GM12801 (cell line): Measurements from ENCODE around the gene HOXB8.

Source experiments
- TF ChIP-seq, protein P1 (sequence below): IDR thresholded peaks from one replicate; pipeline ENCODE4 v1.5.1; 2011; ENCODE audit warnings: control low read depth; ENCODE audit not compliant: insufficient read length; ENCODE audit errors: extremely low read depth

The HOXB8 gene

DNA sequence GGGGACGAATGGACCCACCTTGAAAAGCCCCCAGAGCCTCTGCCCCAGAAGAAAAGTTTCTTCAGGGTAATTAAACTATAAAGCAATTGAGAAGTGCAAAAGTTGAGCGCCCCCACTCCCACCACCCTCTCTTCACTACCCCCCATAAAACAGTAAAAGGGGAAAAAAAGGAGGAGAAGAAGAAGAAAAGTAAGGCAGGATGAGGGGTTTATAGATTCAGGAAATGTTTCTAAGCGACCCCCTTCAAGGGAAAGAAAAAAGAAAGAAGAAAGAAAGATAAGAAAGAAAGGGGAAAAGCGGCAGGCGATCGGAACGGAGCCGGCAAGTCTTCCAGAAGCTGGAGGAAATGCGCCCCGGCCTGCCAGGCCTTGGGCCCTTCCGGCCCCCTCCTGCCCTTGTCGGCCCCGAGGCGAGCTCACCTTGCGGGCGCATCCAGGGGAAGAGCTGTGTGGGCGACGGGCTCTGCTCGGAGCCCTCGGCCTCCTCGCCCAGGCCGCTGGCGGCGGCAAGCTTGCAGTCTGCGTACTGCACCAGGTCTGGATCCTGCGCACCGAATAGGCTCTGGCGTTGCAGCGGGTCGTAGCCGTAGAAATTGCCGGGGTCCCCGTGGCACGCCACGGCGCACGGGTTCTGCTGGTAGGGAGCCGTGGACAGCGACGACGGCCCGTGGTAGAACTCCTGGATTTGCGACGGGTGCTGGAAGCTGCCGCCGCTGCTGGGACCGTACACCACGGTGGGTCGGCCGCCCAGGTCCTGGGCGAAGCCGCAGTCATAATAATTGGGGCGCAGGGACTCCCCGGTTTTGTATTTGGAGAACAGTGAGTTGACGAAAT lies 1.0 kb downstream of the HOXB8 start:
- TF ChIP-seq, protein P1, sequence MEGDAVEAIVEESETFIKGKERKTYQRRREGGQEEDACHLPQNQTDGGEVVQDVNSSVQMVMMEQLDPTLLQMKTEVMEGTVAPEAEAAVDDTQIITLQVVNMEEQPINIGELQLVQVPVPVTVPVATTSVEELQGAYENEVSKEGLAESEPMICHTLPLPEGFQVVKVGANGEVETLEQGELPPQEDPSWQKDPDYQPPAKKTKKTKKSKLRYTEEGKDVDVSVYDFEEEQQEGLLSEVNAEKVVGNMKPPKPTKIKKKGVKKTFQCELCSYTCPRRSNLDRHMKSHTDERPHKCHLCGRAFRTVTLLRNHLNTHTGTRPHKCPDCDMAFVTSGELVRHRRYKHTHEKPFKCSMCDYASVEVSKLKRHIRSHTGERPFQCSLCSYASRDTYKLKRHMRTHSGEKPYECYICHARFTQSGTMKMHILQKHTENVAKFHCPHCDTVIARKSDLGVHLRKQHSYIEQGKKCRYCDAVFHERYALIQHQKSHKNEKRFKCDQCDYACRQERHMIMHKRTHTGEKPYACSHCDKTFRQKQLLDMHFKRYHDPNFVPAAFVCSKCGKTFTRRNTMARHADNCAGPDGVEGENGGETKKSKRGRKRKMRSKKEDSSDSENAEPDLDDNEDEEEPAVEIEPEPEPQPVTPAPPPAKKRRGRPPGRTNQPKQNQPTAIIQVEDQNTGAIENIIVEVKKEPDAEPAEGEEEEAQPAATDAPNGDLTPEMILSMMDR, result no peak

DNA sequence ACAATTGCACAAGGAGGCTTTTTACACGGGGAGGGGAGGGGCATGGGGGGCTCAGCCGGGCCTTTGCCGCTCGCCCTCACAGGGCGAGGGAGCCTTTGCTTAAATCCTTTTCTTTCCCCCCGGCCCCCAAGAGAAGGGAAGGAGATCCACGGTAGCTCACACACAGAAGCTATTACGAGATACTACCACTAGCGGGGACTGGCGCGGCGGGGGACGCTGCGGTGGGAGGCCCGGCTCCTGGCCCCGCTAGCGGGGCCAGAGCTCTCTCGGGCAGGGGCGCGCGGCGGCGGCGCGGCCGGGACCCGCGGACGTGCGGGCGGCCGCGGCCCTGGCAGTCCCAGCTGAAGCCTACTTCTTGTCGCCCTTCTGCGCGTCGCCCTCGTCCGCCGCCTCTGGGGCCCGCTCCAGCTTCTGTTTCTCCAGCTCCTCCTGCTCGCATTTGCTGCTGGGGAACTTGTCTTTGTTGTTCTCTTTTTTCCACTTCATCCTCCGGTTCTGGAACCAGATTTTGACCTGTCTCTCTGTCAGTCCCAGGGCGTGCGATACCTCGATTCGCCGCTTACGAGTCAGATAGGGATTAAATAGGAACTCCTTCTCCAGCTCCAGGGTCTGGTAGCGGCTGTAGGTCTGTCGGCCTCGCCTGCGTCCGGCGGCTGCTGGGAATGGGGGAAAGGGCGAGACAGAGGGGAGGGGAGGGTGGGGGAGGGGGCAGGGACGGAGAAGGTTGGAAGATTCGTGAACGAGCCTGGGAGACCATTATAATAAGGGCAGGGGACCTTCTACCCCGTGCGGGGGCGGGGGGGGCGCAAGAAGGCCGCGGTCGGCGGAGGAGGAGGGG lies 2.0 kb downstream of the HOXB8 start:
- TF ChIP-seq, protein P1, result no peak

DNA sequence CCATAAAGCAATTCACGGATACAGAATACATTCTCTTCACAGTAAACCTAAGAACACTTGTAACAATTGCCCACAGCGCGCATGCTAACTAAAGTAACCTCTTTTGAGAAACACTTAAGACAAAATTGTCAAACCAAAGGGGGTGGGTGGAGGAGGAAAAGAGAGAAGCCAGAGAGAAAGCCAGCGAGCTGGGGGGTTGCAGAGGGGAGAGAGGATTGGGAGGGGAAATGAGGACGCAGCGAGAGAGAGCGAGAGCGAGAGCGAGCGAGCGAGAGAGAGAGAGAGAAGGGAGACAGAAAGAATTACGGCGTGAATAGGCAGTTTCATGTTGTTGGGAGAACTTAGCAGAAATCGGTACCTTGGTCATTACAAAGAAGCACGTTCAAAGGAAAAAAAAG lies 2.6 kb downstream of the HOXB8 start:
- TF ChIP-seq, protein P1, result no peak

DNA sequence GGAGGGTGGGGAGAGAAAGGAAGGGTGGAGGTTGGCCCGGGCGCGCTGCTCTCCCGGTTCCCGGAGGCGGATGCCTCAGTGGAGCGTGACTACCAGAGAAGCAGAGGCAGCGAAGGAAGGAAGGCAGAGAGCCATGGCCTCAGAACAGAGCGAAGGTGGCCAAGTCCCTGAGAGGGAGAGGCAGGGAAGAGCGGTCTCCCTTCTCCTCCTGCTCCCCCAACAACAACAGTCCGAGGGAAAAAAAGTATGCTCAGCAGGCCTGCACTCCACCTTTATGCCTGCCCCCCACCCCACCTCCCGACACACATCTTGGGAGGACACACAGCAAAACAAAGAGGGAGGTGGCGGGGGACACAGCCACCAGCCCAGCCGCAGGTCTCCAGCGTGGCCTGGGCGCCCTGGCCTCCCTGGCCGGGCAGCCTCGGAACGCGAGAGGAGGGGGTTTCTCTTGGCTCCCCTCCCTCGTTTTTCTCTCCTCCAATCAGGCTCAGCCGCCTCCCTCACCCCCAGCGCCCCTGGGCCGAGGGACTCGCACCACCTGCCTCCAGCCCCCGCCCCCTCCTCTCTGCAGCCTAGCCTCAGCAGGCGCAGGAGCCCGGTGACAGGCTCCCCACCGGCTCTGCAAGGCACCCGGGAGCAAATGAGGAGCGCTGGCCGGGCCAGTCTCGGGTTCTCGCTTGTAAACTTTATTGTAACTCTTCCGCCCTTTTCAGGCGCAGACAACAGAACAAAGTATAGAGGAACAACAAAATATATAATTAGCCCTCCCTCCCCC lies 3.2 kb downstream of the HOXB8 start:
- TF ChIP-seq, protein P1, result no peak

DNA sequence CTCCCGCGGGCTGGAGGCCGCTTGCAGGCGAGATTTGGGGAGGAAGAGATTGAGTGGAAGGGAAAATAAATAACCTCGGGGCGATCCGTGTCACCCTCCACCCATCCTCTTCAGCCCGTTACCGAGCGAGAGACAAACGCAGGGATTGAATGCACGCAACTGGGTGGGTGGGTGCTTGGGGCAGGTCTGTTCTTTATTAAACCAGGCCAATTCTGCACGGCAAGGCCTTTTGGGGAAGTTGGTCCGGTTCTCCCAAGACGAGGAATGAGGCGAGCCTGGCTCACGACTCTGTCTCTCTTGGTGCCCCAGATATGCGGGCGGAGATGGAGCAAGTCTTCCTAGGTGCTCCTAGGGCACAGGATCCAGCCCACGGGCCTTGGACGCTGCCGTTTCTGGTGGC lies 3.9 kb downstream of the HOXB8 start:
- TF ChIP-seq, protein P1, result no peak

DNA sequence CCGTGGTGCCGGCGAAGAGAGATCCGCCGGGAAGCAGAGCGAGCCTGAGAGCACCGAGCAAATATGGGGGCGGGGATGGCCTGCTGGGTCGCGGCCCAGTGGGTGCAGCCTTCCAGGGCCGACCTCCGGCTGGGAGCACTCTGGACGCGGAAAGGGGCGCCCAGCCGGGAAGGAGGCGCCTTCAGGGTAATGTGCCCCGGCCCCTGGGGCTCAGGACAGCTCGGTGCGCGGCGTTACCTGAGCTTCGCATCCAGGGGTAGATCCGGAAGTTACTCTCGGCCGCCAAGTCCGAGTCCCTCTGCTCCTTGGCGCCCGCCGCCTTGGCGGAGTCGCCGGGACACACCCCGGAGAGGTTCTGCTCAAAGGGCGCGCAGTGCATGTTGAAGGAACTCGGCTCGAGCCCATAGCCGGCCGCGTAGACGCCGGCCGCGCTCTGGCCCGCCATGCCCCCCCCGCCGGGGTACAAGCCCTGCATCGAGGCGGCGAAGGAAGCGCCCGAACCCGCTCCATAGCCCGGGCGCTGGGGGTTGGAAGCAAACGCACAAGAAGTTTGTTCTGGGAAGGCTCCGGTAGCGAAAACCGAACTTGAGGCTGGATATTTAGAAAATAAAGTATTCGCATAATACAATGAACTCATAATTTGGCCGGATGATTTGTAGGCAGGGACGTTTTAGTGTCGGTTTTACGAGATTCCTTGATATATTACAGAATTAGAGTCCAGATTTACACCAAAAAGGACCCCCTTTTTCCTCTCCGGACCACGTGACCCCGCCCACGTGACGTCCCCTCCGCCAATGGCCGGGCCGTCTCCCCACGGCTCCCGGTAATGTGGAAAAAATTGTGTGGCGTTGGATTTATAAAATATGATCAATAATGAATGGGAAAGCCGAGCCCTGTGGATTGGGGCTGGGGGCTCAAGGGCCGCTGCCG lies 4.5 kb downstream of the HOXB8 start, which contains the start of gene HOXB7:
HOXB7 (minus strand) TSS at position 736 of the 930 bp plus-strand sequence; CDS start at position 637, 99 bp downstream.
- TF ChIP-seq, protein P1, result no peak
